ENCODE results near the gene TRIM66. TPM values are rescaled to one million over a fixed set of nuclear protein-coding genes. Genes with fewer than 3 reads are reported as not detected.

TRIM66 gene
- total and polyA plus RNA-seq, 2 of the 8 experiments (the other 6 are each of a cell fraction or from before 2014, with no cell fraction given), result 3.1 to 3.5 TPM

GRCh38 chr11:8704136-8704535, 21.7 kb upstream of the TRIM66 start (continued):
- TF ChIP-seq CHD7 (IDR thresholded peaks at IDR 0.05; ENCODE audit: insufficient replicate concordance, low read length) (no peak), SIN3A (conservative IDR thresholded peaks at IDR 0.05 in 1 of 2, IDR thresholded peaks at IDR 0.05 in 1 of 2; ENCODE audit: low read depth in 1 of 2, low read length in 2 of 2) (no peak), CBX8 (IDR thresholded peaks at IDR 0.05; ENCODE audit: borderline replicate concordance, low read depth, low read length) (no peak), GABPA (IDR thresholded peaks at IDR 0.05; ENCODE audit: borderline replicate concordance, insufficient read depth, low read length) (no peak)
